Stimulated activated CD4-positive, alpha-beta T cell treated with anti-CD3 and anti-CD28 coated beads, TNF-alpha, amount 100 ng/mL, for 4 hours (primary cell): ENCODE results near the gene GPR15LG.
"Not testable (repeated sequence)": the region's sequence is repeated elsewhere in the genome, so short reads cannot be mapped to it uniquely, and the experiment has no call there.

ENCODE experiments used
- DNase-seq, 3 experiments: peaks; one replicate each; pipeline ENCODE4 v3.0.0-alpha.2; 2020; ENCODE audit warnings: low read depth in 3 of 3

GPR15LG gene

DNA sequence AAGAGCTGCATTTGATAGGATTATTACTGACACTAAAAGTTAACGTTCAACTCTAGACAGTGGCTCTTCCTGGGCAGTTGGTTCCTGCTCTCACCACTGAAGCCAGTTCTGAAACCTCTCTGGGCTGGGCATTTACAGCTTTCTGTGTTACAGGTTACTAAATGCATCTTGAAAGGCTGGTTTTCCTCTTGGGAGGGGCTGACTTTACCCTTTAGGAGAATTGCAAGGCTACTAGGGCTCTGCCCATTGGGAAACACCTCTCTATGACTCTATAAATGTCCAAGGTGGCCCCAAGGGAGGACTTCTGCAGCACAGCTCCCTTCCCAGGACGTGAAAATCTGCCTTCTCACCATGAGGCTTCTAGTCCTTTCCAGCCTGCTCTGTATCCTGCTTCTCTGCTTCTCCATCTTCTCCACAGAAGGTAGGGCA is at the start of gene GPR15LG:
TSS of gene GPR15LG (plus strand) at position 301 of the 429 bp plus-strand sequence. CDS start at position 352, 51 bp downstream.
- DNase-seq: no peak

DNA sequence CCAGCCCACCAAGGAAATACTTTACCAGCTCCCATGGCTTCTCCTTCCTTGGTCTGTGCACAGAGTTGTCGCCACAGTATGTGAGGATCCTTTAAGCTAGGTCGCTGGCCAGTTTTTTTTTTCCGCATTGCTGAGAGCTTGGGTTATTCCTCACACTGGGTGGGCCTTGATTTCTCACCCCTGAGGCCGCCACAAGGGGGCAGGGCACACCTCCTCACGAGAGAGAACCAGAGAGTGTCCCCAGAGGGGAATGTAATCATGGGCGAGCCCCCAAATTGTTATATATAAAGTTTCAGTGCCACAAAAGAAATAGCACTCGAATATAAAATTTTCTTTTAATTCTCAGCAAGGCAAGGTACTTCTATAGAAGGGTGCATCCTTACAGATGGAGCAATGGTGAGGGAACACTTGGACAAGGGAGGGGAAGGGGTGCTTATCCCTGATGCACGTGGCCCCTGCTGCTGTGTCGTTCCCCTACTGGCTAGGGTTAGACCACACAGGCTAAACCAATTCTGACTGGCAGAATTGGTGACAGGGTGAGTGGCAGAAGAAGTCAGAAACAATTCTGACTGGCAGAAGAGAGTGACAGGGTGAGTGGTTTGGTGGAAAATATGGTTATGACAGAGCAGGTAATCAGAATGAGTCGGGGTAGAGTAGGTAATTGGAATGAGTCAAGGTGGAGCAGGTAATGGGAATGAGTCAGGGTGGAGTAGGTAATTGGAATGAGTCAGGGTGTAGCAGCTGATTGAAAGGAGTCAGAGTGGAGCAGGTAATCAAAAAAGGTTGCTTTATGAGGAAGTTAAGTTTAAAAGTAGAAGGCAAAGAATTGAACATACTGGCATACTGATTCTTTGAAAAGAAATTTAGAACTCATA is 47.5 kb upstream of the GPR15LG start:
- not testable (repeated sequence) for DNase-seq

GRCh38 chr10:84126785-84127167 is 46.8 kb upstream of the GPR15LG start:
- no peak for DNase-seq

DNA sequence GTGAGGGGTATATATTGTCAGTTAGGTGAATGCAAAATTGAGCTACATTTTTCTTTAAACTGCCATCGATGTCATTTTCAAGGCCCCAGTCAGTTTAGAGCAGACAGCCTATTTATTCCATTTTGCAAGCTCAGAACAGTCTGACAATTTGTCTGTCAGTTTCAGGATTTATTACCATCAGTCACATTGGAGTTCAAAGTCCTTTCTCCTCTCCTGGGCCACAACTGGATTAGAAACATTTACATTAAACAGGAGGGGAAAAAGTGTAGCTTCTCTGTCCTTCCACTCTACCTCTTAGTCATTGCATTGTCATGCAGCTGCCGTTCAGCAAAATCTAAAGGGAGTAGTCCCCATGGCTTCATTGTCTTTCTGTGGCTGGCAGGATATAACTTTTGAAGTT is 37.8 kb upstream of the GPR15LG start:
- DNase-seq: no peak

DNA sequence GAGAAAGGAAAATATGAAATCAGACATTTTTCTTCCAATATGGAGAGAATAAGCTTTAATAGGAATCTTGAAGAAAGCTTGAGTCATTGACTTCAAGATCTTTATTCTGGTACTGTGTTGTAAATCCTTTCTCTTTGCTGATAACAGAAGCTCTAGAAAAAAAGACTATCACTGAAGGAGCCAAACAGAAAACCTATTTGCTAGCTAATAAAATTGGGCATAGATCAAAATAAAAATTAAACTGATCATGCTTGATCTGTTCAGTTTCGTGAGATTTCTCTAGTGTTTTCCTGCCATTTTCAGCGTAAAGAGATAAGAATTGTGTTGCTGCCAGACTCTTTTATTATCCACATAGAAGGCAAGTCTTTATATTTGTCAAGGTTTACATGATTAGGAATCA is 35.8 kb upstream of the GPR15LG start:
- no peak for DNase-seq

- DNase-seq: peak; percentile 20 to 47 (median 33)
Measured at GRCh38 chr10:84138478-84139125, 35.0 kb upstream of the GPR15LG start.

GRCh38 chr10:84139126-84140035 is 34.2 kb upstream of the GPR15LG start, which contains the start of gene GHITM:
TSS of gene GHITM (plus strand) at chr10:84139509. CDS start at chr10:84141501, 1,992 bp downstream.
- DNase-seq: peak; percentile 97 to 99 (median 99)

DNA sequence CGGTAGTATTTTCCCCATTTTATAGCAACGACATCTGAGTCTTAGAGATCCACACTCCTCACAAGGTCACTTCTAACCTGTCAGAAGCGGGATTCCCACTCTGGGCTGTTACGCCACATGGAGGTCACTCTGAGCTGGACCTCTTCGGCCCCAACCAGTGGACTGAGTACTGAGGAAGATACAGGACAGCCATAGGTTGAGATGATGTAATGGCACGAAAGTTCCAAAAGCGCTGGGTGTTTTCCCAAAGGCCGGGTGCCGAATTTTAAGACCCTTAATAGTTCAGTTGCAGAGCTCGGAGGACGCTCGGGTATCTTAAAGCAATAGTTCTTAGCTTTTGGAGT is 33.6 kb upstream of the GPR15LG start:
- no peak for DNase-seq

DNA sequence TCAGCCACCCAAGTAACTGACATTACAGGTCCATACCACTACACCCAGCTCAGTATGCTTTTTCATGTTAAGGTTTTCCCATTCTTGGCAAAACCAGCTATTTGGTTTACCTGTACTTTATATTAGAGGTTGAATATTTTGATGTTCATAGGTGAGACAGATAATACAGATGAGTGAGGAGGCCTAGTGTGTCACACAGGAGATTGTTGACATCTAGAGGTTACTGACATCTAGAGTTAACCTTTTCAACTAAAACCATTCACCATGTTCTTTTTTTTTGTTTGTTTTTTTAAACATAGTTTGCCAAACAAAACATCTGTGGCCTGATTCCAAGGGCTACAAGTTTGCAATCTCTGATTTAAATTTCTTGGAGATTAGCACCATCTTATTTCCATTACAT is 26.3 kb upstream of the GPR15LG start:
- no peak for DNase-seq

DNA sequence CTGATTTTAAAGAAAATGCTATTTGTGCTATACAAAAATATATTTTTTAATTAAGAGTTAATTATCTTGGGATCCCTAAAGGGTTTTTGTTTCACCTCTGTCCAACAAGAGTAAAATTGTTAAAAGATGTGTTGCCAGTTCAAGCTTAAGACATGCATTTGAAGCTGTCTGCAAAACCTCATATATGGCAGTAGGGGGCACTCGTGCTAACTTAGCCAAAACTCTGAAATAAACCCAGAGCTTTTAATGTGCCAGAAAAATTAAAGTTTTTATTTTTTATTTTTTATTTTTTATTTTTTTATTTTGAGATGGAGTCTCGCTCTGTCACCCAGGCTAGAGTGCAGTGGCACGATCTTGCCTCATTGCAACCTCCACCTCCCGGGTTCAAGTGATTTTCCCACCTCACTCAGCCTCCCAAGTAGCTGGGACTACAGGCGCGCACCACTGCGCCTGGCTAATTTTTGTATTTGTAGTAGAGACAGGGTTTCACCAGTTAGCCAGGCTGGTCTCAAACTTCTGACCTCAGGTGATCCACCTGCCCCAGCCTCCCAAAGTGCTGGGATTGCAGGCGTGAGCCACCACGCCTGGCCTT is 25.5 kb upstream of the GPR15LG start:
- not testable (repeated sequence) for DNase-seq

DNA sequence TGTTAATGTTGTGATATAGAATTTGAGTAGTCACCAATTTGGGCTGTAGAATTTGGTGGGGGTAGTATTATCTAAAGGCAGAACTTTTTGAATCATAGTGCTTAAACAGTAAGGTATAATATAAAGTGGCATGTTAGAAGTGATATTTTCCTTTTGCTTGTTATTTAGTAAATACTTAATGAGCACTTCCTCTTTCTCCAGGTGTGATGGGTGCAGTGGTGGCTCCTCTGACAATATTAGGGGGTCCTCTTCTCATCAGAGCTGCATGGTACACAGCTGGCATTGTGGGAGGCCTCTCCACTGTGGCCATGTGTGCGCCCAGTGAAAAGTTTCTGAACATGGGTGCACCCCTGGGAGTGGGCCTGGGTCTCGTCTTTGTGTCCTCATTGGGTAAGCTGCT is 23.7 kb upstream of the GPR15LG start:
- no peak for DNase-seq

DNA sequence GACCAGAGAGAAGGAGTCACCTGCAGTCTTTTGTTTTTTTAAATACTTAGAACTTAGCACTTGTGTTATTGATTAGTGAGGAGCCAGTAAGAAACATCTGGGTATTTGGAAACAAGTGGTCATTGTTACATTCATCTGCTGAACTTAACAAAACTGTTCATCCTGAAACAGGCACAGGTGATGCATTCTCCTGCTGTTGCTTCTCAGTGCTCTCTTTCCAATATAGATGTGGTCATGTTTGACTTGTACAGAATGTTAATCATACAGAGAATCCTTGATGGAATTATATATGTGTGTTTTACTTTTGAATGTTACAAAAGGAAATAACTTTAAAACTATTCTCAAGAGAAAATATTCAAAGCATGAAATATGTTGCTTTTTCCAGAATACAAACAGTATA is 20.8 kb upstream of the GPR15LG start:
- no peak for DNase-seq

GRCh38 chr10:84155521-84155920 is 18.1 kb upstream of the GPR15LG start:
- DNase-seq: no peak

DNA sequence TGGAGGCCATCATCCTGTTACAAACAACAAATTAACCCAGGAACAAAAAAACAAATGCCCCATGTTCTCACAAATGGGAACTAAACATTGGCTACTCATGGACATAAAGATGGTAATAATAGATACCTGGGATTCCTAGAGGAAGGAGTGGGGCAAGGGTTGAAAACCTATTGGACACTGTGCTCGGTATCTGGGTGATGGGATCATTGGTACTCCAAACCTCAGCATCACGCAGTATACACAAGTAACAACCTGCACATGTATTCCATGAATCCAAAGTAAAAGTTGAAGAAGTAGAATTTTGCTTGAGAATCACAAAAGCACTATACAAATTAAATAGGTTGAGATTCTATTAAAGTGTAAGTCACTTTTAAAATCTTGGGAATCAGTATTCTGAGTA is 17.6 kb upstream of the GPR15LG start:
- DNase-seq: no peak

- no peak for DNase-seq
Measured at GRCh38 chr10:84156768-84157167, 16.8 kb upstream of the GPR15LG start.

DNA sequence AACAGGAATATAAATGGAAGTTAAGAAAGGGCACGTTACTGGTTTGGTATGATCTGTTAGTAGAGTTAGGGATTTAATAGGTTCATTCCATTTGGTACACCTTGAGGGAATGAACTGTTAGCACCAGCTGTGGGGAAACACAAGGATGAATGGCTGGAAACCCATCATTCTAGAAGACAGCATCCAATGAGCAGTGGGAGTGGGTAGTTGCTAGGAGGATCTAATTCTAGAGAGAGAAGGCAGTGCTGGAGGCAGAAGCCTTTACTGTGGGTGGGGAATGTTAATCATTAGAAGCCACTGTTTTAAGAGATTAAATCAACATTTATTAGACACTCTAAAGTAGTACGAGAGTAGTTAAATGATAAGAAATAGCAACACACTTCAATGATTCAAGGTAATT is 15.5 kb upstream of the GPR15LG start:
- DNase-seq: no peak

GRCh38 chr10:84158550-84158949 is 15.1 kb upstream of the GPR15LG start:
- DNase-seq: no peak

DNA sequence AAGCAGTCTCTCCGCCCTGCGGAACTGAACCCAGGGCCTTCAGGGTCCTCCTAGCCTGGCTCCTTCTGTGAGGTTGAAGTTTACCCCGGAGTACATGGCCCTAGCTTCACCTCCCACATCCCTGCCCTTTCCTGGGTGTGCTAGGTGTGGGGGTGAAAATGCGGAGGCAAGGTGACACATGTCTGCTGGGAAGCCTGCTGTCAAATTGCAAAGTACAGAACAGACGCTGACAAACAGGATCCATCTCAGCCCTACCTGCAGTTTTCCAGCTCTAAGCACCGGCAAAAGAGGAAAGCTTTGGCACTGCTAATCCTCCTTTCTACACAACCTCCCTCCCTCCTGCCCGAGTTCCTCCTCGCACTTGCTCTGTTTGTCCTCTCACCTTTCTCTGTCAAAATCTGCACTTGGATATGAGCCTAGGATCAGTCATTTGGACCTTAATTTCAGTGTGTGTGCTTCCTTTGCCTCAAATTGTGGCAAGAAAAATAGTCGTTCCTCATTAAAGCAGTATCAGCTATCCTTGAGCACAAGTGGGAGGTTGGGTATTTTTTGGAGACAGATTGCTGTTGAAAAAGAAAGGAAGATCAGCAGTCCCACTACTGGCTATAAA is 14.4 kb upstream of the GPR15LG start:
- DNase-seq: no peak

GRCh38 chr10:84160663-84161362 is 12.8 kb upstream of the GPR15LG start:
- no peak for DNase-seq

DNA sequence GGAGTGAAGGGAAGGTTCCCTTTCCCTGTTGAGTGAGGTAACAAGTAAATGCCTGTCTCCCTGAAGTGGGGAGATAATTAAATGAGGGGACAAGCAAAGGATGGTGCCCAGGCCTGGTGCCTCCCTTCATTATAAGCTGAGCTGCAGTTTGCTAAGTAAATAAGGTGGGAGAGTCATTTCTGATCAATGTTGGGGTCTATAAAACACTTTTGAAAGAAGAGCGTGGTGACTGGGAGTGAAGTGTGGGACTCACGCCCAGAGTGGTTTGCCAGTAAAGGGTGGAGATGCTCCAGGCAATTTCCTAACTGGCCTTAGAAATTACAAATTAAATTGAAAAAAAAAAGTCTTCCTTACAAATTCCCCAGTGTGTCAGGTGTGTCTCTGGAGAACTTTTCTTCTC is 9.6 kb upstream of the GPR15LG start:
- DNase-seq: no peak

- no peak for DNase-seq
Measured at GRCh38 chr10:84164442-84164841, 9.2 kb upstream of the GPR15LG start.
